OCI-LY7 (cell line): ENCODE data around the gene ZNF284. TPM values are rescaled to one million over a fixed set of nuclear protein-coding genes. Genes with fewer than 3 reads are reported as not detected.
"Not testable (repeated sequence)": the region's sequence is repeated elsewhere in the genome, so short reads cannot be mapped to it uniquely, and the experiment has no call there.

Source experiments
- BruUV-seq: library from RNA; stranded (reverse); fragments of 400-500 nt; replicated peaks from 2 replicates; lab custom pipeline; 2021; lab: Mats Ljungman, UMichigan
- CTCF ChIA-PET: fragments of 300-600 bp; sonication (Branson Sonifier 250); formaldehyde crosslinking; loops from one replicate; lab custom pipeline; 2022; ENCODE audit warnings: antibody characterized with exemption; ENCODE audit not compliant: unreplicated experiment; lab: Charles Lee
- POLR2A ChIA-PET: fragments of 300-600 bp; sonication (Branson Sonifier 250); formaldehyde crosslinking; loops from one replicate; lab custom pipeline; 2022; ENCODE audit warnings: antibody characterized with exemption; lab: Charles Lee
- DNase-seq: peaks from one replicate; pipeline ENCODE4 v3.0.0-alpha.2; 2015; ENCODE audit warnings: low spot score
- H2AFZ ChIP-seq: fragments of 200-600 bp; sonication (generic), shearing (Covaris generic); 2 replicates; pipeline ENCODE4 v1.6.1; 2014; ENCODE audit warnings: mild to moderate bottlenecking, antibody characterized with exemption, low read length, moderate library complexity
- H3K27ac ChIP-seq: fragments of 200-600 bp; sonication (generic); 2 replicates; pipeline ENCODE4 v1.5.1; 2014; ENCODE audit warnings: mixed run types, low read depth, mild to moderate bottlenecking, moderate library complexity, low read length, inconsistent platforms; ENCODE audit not compliant: poor library complexity, severe bottlenecking
- H3K36me3 ChIP-seq: fragments of 200-600 bp; sonication (generic); 2 replicates; pipeline ENCODE4 v1.6.1; 2014; ENCODE audit warnings: mild to moderate bottlenecking, antibody characterized with exemption, low read length, moderate library complexity, mixed read lengths; ENCODE audit not compliant: insufficient read depth
- H3K4me1 ChIP-seq: fragments of 200-600 bp; sonication (generic); 2 replicates; pipeline ENCODE4 v1.5.1; 2014; ENCODE audit warnings: mild to moderate bottlenecking, low read length; ENCODE audit not compliant: insufficient read depth, poor library complexity, severe bottlenecking
- H3K4me2 ChIP-seq: fragments of 200-600 bp; sonication (generic); 2 replicates; pipeline ENCODE4 v1.6.1; 2014; ENCODE audit warnings: mild to moderate bottlenecking, low read length
- H3K4me3 ChIP-seq: fragments of 200-600 bp; sonication (generic); 2 replicates; pipeline ENCODE4 v1.5.1; 2014; ENCODE audit warnings: mild to moderate bottlenecking, low read depth, low read length; ENCODE audit not compliant: poor library complexity, severe bottlenecking
- H3K79me2 ChIP-seq: fragments of 200-600 bp; sonication (generic); 2 replicates; pipeline ENCODE4 v1.6.1; 2016; ENCODE audit warnings: low read depth, mild to moderate bottlenecking, low read length, moderate library complexity, mixed read lengths; ENCODE audit not compliant: insufficient read depth
- H3K9me2 ChIP-seq: fragments of 200-600 bp; sonication (generic); 2 replicates; pipeline ENCODE4 v1.6.1; 2016; ENCODE audit warnings: mild to moderate bottlenecking, low read length, mixed read lengths; ENCODE audit not compliant: insufficient read depth
- H3K9me3 ChIP-seq: fragments of 200-600 bp; sonication (generic); 2 replicates; pipeline ENCODE4 v1.6.1; 2014; ENCODE audit warnings: mild to moderate bottlenecking, mixed run types, low read length, mixed read lengths
- H4K20me1 ChIP-seq: fragments of 200-600 bp; sonication (generic); 2 replicates; pipeline ENCODE4 v1.6.1; 2014; ENCODE audit warnings: mild to moderate bottlenecking, antibody characterized with exemption, low read length, moderate library complexity, mixed read lengths; ENCODE audit not compliant: insufficient read depth
- EZH2phosphoT487 ChIP-seq: fragments of 200-600 bp; sonication (generic); IDR thresholded peaks from 2 replicates; pipeline ENCODE4 v1.6.1; 2018; ENCODE audit warnings: low read depth, borderline replicate concordance, mild to moderate bottlenecking, mixed run types, antibody characterized with exemption, low read length, moderate library complexity, mixed read lengths
- intact Hi-C: fragments of 100-400 bp; cut with micrococcal nuclease; formaldehyde crosslinking; loops from one replicate; pipeline ENCODE4 v1.10.0; 2022; ENCODE audit not compliant: unreplicated experiment
- total RNA-seq, 2 experiments: library from RNA; depleted of rRNA in 1 of 2; stranded (reverse); fragments of >200 nt in 1 of 2; shearing (Covaris generic) in 1 of 2; gene quantifications; 2 replicates each; pipeline ENCODE4 v1.2.3, GENCODE V29; 2014 to 2022
- TF ChIP-seq, protein P1 (sequence below): fragments of 200-600 bp; sonication (generic); conservative IDR thresholded peaks from 2 replicates; pipeline ENCODE4 v1.5.1; 2014; ENCODE audit warnings: mild to moderate bottlenecking, antibody characterized with exemption, low read length, moderate library complexity, mixed read lengths

Gene ZNF284
- total RNA-seq, 2 experiments from 2014 or later, result not detected

- TF ChIP-seq, protein P1, sequence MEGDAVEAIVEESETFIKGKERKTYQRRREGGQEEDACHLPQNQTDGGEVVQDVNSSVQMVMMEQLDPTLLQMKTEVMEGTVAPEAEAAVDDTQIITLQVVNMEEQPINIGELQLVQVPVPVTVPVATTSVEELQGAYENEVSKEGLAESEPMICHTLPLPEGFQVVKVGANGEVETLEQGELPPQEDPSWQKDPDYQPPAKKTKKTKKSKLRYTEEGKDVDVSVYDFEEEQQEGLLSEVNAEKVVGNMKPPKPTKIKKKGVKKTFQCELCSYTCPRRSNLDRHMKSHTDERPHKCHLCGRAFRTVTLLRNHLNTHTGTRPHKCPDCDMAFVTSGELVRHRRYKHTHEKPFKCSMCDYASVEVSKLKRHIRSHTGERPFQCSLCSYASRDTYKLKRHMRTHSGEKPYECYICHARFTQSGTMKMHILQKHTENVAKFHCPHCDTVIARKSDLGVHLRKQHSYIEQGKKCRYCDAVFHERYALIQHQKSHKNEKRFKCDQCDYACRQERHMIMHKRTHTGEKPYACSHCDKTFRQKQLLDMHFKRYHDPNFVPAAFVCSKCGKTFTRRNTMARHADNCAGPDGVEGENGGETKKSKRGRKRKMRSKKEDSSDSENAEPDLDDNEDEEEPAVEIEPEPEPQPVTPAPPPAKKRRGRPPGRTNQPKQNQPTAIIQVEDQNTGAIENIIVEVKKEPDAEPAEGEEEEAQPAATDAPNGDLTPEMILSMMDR, result no peak
- no peak for TF ChIP-seq EZH2phosphoT487
- Histone ChIP-seq H3K4me2 (peak within 1 kb of the TSS; percentile 99), H3K9me2 (no peaks in the 10 kb centered on the region), H2AFZ (peak within 1 kb of the TSS; percentile 100), H3K4me3 (peak within 1 kb of the TSS; percentile 83), H3K27ac (no peak within 1 kb of the TSS), H3K9me3 (no peaks in the 10 kb centered on the region), H3K36me3 (peaks cover 22% of the 10 kb centered on the region), H3K79me2 (no peaks in the 10 kb centered on the region), H4K20me1 (no peaks in the 10 kb centered on the region), H3K4me1 (peaks cover 16% of the 10 kb centered on the region)
- intact Hi-C loops, result loop anchor here (1.0 to 2.0 kb wide), 4 partner anchors 19 to 192 kb away; partner anchors contain the start of genes ZNF224, ZNF227, ZNF230 and ZNF235
- peak; percentile 97 for DNase-seq
- no TSS peak for BruUV-seq
- POLR2A ChIA-PET, result no interaction called here
- CTCF ChIA-PET, result no interaction called here
These were observed 41.3 kb downstream of the ZNF284 start, which contains the start of gene ZNF225 for GRCh38 chr19:44113138-44113783. Gene ZNF225, plus strand, starts transcription at chr19:44113399. Its CDS starts 2,429 bp downstream, at chr19:44115828.

DNA sequence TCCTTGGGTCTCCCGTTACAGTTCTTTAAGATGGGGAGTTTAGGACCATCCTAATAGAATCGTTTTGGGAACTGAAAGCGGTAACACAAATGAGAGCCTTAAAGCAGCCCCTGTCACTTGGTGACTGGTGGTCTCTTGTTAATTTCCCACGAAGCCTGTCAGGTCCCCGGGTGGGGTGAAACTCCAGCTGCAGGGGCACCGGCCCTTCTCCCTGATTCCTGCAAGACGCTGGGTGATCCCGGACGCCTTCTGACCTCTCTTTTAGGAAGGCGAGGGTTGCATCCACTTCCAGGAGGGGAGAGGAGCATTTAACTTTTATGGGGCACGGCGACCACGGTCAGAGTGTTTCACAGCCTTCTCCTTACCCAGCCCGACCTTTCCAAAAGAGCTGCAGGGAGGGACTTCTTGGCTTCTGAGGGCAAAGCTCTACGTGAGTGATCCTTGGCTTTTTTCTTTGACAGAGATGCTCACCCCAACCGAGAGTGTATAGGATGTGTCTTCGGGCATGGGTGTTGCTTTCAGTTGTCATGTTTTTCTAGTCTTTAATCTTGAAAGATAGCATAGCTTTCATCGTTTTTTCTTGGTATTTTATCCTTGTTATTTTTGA, 41.9 kb downstream of the ZNF284 start:
- Histone ChIP-seq H3K4me3 (peak overlapping the region; percentile 83), H3K36me3 (peaks cover 26% of the 10 kb centered on the region), H3K27ac (no peak overlapping the region), H3K4me2 (peak overlapping the region; percentile 99), H3K9me2 (no peaks in the 10 kb centered on the region), H3K4me1 (peaks cover 16% of the 10 kb centered on the region), H3K9me3 (no peaks in the 10 kb centered on the region), H4K20me1 (no peaks in the 10 kb centered on the region), H2AFZ (peak overlapping the region; percentile 100), H3K79me2 (no peaks in the 10 kb centered on the region)
- intact Hi-C loops, result loop anchor here (1.0 to 2.0 kb wide), 4 partner anchors 20 to 191 kb away; partner anchors contain the start of genes ZNF224, ZNF227, ZNF230 and ZNF235
- DNase-seq, result no peak
- ChIA-PET CTCF (no interaction called here), POLR2A (no interaction called here)
- TF ChIP-seq, protein P1, result no peak
- BruUV-seq, result TSS peak; percentile 61

GRCh38 chr19:44121162-44121561, 49.2 kb downstream of the ZNF284 start:
- H3K27ac ChIP-seq, BruUV-seq, H3K4me3 ChIP-seq, H2AFZ ChIP-seq, H3K9me3 ChIP-seq, H3K79me2 ChIP-seq, H3K4me2 ChIP-seq, POLR2A ChIA-PET, H3K9me2 ChIP-seq, intact Hi-C loops, CTCF ChIA-PET, H3K4me1 ChIP-seq, H4K20me1 ChIP-seq, DNase-seq: not testable (repeated sequence)
- H3K36me3 ChIP-seq, result peaks cover 47% of the 10 kb centered on the region
